IMR-90 (cell line): ENCODE data around the gene SLC22A5. TPM values are rescaled to one million over a fixed set of nuclear protein-coding genes. Genes with fewer than 3 reads are reported as not detected.
A peak's percentile ranks its signal among the peaks of the same experiment; 100 is the strongest.

Experiments used
- ATAC-seq: fragments of 200-7000 bp; cut with Tn5 transposase; 2 replicates; pipeline ENCODE4 v1.9.1; 2020; ENCODE audit warnings: low read depth, mild to moderate bottlenecking, moderate library complexity
- BruUV-seq: library from RNA; stranded (reverse); fragments of 400-500 nt; replicated peaks from 2 replicates; lab custom pipeline; 2021; lab: Mats Ljungman, UMichigan
- CTCF ChIA-PET: fragments of 300-600 bp; formaldehyde crosslinking; extraction: SDS; loops from one replicate; lab custom pipeline; 2021; ENCODE audit warnings: antibody characterized with exemption; lab: Yijun Ruan, JAX
- POLR2A ChIA-PET: fragments of 300-600 bp; sonication (Branson Sonifier 250); formaldehyde crosslinking; loops from one replicate; lab custom pipeline; 2022; ENCODE audit warnings: antibody characterized with exemption; ENCODE audit not compliant: unreplicated experiment; lab: Charles Lee
- DNase-seq: peaks from one replicate; pipeline ENCODE4 v3.0.0; 2013
- H2AFZ ChIP-seq: replicated peaks from 2 replicates; pipeline ENCODE3; 2013; ENCODE audit warnings: low read length, mild to moderate bottlenecking; ENCODE audit not compliant: poor library complexity
- H2AK5ac ChIP-seq: 2 replicates; pipeline ENCODE4 v1.6.1; 2013; ENCODE audit warnings: low read depth, low read length, inconsistent platforms
- H2AK9ac ChIP-seq: replicated peaks from 2 replicates; pipeline ENCODE3; 2013; ENCODE audit warnings: mild to moderate bottlenecking, low read depth, low read length, moderate library complexity; ENCODE audit not compliant: poor library complexity
- H2BK120ac ChIP-seq: 2 replicates; pipeline ENCODE4 v1.6.1; 2013; ENCODE audit warnings: low read depth, low read length, inconsistent platforms
- H2BK15ac ChIP-seq: 3 replicates; pipeline ENCODE4 v1.6.1; 2013; ENCODE audit warnings: low read depth, low read length, inconsistent platforms
- H2BK20ac ChIP-seq: 2 replicates; pipeline ENCODE4 v1.6.1; 2013; ENCODE audit warnings: low read depth, mild to moderate bottlenecking, inconsistent platforms, low read length, moderate library complexity
- H2BK5ac ChIP-seq: 2 replicates; pipeline ENCODE4 v1.6.1; 2013; ENCODE audit warnings: mild to moderate bottlenecking, low read depth, low read length, inconsistent platforms; ENCODE audit not compliant: poor library complexity, severe bottlenecking
- H3K14ac ChIP-seq: replicated peaks from 2 replicates; pipeline ENCODE4 v1.6.1; 2013; ENCODE audit warnings: low read depth, low read length, inconsistent platforms
- H3K18ac ChIP-seq: 2 replicates; pipeline ENCODE4 v1.6.1; 2013; ENCODE audit warnings: low read depth, low read length, control low read depth
- H3K23ac ChIP-seq: 2 replicates; pipeline ENCODE4 v1.6.1; 2013; ENCODE audit warnings: low read depth, low read length, inconsistent platforms
- H3K27ac ChIP-seq: 2 replicates; pipeline ENCODE4 v1.5.1; 2013; ENCODE audit warnings: mild to moderate bottlenecking, control low read depth, low read length; ENCODE audit not compliant: insufficient read depth
- H3K27me3 ChIP-seq: 2 replicates; pipeline ENCODE4 v1.6.1; 2013; ENCODE audit warnings: low read length; ENCODE audit not compliant: control insufficient read depth, insufficient read depth
- H3K36me3 ChIP-seq: 2 replicates; pipeline ENCODE4 v1.6.1; 2013; ENCODE audit warnings: low read length, mixed read lengths; ENCODE audit not compliant: control insufficient read depth, insufficient read depth
- H3K4ac ChIP-seq: 2 replicates; pipeline ENCODE4 v1.6.1; 2013; ENCODE audit warnings: low read depth, low read length, inconsistent platforms
- H3K4me1 ChIP-seq: 2 replicates; pipeline ENCODE4 v1.6.1; 2013; ENCODE audit warnings: low read length, mixed read lengths; ENCODE audit not compliant: control insufficient read depth, insufficient read depth
- H3K4me2 ChIP-seq: 2 replicates; pipeline ENCODE4 v1.6.1; 2013; ENCODE audit warnings: low read depth, mild to moderate bottlenecking, control low read depth, low read length, moderate library complexity
- H3K4me3 ChIP-seq: 2 replicates; pipeline ENCODE4 v1.5.1; 2013; ENCODE audit warnings: low read depth, mild to moderate bottlenecking, control low read depth, low read length, moderate library complexity; ENCODE audit not compliant: insufficient read depth
- H3K56ac ChIP-seq: 2 replicates; pipeline ENCODE4 v1.6.1; 2013; ENCODE audit warnings: low read length, inconsistent platforms; ENCODE audit not compliant: insufficient read depth; ENCODE audit errors: extremely low read depth
- H3K79me1 ChIP-seq, 2 experiments: 2 replicates each; pipeline ENCODE4 v1.6.1; 2013; ENCODE audit warnings: low read length in 2 of 2, inconsistent platforms in 1 of 2, low read depth in 1 of 2
- H3K9ac ChIP-seq: 2 replicates; pipeline ENCODE4 v1.6.1; 2013; ENCODE audit warnings: low read depth, low read length, control low read depth
- H3K9me1 ChIP-seq: 2 replicates; pipeline ENCODE4 v1.6.1; 2013; ENCODE audit warnings: low read length, inconsistent platforms; ENCODE audit not compliant: insufficient read depth
- H3K9me3 ChIP-seq: 2 replicates; pipeline ENCODE4 v1.6.1; 2013; ENCODE audit warnings: low read length; ENCODE audit not compliant: control insufficient read depth, insufficient read depth
- H4K20me1 ChIP-seq: 2 replicates; pipeline ENCODE4 v1.6.1; 2013; ENCODE audit warnings: low read length, inconsistent platforms; ENCODE audit not compliant: insufficient read depth
- H4K5ac ChIP-seq: 2 replicates; pipeline ENCODE4 v1.6.1; 2013; ENCODE audit warnings: mild to moderate bottlenecking, low read depth, low read length, control low read depth
- H4K8ac ChIP-seq, 2 experiments: 2 replicates each; pipeline ENCODE4 v1.6.1; 2013; ENCODE audit warnings: low read depth in 2 of 2, low read length in 2 of 2, control low read depth in 1 of 2, inconsistent platforms in 1 of 2
- H4K91ac ChIP-seq: 2 replicates; pipeline ENCODE4 v1.6.1; 2013; ENCODE audit warnings: low read depth, low read length, inconsistent platforms; ENCODE audit not compliant: insufficient read depth
- CEBPB ChIP-seq: IDR thresholded peaks from 2 replicates; pipeline ENCODE4 v1.6.1; 2012; ENCODE audit warnings: low read depth, low read length, improper control_type of control experiment
- MAFK ChIP-seq: IDR thresholded peaks from 2 replicates; pipeline ENCODE4 v1.6.1; 2012; ENCODE audit warnings: low read depth, low read length, improper control_type of control experiment
- MXI1 ChIP-seq: IDR thresholded peaks from 2 replicates; pipeline ENCODE4 v1.6.1; 2012; ENCODE audit warnings: low read depth, mild to moderate bottlenecking, low read length, moderate library complexity, borderline replicate concordance
- NFE2L2 ChIP-seq: fragments of 150-350 bp; IDR thresholded peaks from 2 replicates; pipeline ENCODE4 v1.6.1; 2016; ENCODE audit warnings: low read depth, mild to moderate bottlenecking, low read length
- SMC3 ChIP-seq: fragments of 150-350 bp; IDR thresholded peaks from 2 replicates; pipeline ENCODE4 v1.6.1; 2016; ENCODE audit warnings: low read depth, mild to moderate bottlenecking, antibody characterized with exemption, low read length, moderate library complexity
- WGBS, 2 experiments: methylation state at CpG; one replicate each; pipeline versions ENCODE4 v1.1.5 to v1.1.7; 2013; ENCODE audit warnings: missing lambda C conversion rate in 2 of 2; ENCODE audit not compliant: insufficient read length in 1 of 2; ENCODE audit errors: extremely low coverage in 2 of 2; 5-methylcytosine and 5-hydroxymethylcytosine counted together
- dilution Hi-C: fragments of 300-500 bp; cut with HindIII; formaldehyde crosslinking; loops from one replicate; pipeline ENCODE4 v1.14.3; 2018; ENCODE audit warnings: low sequenced_read_pairs; ENCODE audit not compliant: unreplicated experiment
- in situ Hi-C: fragments of 300-500 bp; cut with MboI; formaldehyde crosslinking; loops from 3 replicates; pipeline ENCODE4 v1.14.3; 2019; ENCODE audit warnings: low sequenced_read_pairs, inconsistent platforms, mixed read lengths
- intact Hi-C: fragments of 100-400 bp; cut with micrococcal nuclease; formaldehyde crosslinking; loops from 2 replicates; pipeline ENCODE4 v1.10.0; 2022
- polyA plus RNA-seq, 3 experiments: library from polyadenylated mRNA; depleted of rRNA; stranded (reverse); fragments of >200 nt; gene quantifications; 2 replicates each; pipeline ENCODE4 v1.2.3, GENCODE V29; 2012; ENCODE audit warnings: low replicate concordance in 1 of 3
- total RNA-seq: library from RNA; depleted of rRNA; stranded (reverse); fragments of >200 nt; gene quantifications from 2 replicates; pipeline ENCODE4 v1.2.3, GENCODE V29; 2012

The SLC22A5 gene
- total and polyA plus RNA-seq, 2 of the 4 experiments (the other 2 are of a cell fraction), result 6.1 to 7.1 TPM

DNA sequence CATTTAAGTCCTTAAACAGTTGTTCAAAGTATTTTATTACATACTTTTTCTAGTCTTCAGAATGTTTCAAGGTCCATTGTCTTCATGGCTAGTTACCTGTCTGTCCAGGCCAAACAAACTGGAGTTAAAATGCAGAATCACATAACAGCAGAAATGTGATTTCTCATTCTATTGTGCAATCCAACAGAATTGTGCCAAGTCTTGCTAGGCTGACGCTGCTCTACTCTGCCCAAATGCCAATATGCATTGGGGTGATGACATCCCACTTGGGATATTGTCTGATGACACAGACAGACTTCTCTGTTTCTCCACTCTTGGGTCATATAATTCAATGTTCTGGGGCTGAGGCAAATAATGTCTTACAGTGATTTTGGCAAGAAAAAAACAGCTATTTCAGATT, 5.2 kb upstream of the SLC22A5 start:
- WGBS, 2 experiments, result no CpG with 5 or more reads among the region's 1 CpG
- POLR2A ChIA-PET, result no interaction called here

More for the DNA sequence above, 5.2 kb upstream of the SLC22A5 start:
- Histone ChIP-seq H2BK5ac (peak overlapping the region; percentile 29), H3K56ac (no peak overlapping the region), H4K8ac (0 out of 4 replicates have a peak overlapping the region, but pooled peaks of 1 of the 2 experiments have one; percentile 10), H2AK5ac (no peak overlapping the region), H3K9ac (no peak overlapping the region), H4K20me1 (no peaks in the 10 kb centered on the region), H3K4me2 (no peak overlapping the region), H3K4ac (peak overlapping the region; percentile 25), H3K9me3 (no peaks in the 10 kb centered on the region), H3K23ac (no peak overlapping the region), H2AFZ (no peak overlapping the region), H4K91ac (no peak overlapping the region), H3K27ac (no peak overlapping the region), H3K4me3 (no peak overlapping the region), H2BK20ac (0 out of 2 replicates have a peak overlapping the region, but pooled peaks have one; percentile 0), H3K18ac (no peak overlapping the region), H3K79me1 (no peaks in the 10 kb centered on the region), H2BK120ac (no peak overlapping the region), H2AK9ac (no peak overlapping the region), H4K5ac (no peak overlapping the region), H3K14ac (0 out of 2 replicates have a peak overlapping the region, but pooled peaks have one; percentile 0), H3K9me1 (peaks cover 4% of the 10 kb centered on the region; the same call in 1 of the 2 replicates), H3K27me3 (0 out of 2 replicates have a peak, but pooled peaks cover 2% of the 10 kb centered on the region), H2BK15ac (no peak overlapping the region), H3K4me1 (peaks cover 6% of the 10 kb centered on the region), H3K36me3 (no peaks in the 10 kb centered on the region)
- 0 out of 2 replicates have a peak, but pooled peaks have one; percentile 9 for ATAC-seq
- BruUV-seq, result no TSS peak
- TF ChIP-seq MXI1 (no peak), MAFK (peak; percentile 21; the same call in 1 of the 2 replicates), SMC3 (no peak), CEBPB (peak; percentile 98), NFE2L2 (peak; percentile 20; the same call in 1 of the 2 replicates)
- intact Hi-C loops (loop anchor here (2.0 to 5.0 kb wide), 2 partner anchors 70 to 302 kb away; partner anchors contain the start of genes IL3 and SLC22A4), in situ Hi-C loops (loop anchor here (10.0 kb wide), 1 partner anchor 300 kb away; the partner anchor contains the start of gene IL3), dilution Hi-C loops (no loop called here)
- CTCF ChIA-PET, result no interaction called here
- DNase-seq, result peak; percentile 72
